ENCODE data around the gene HARS1.
"Not testable (repeated sequence)": the region's sequence is repeated elsewhere in the genome, so short reads cannot be mapped to it uniquely, and the experiment has no call there.

HARS1 gene, protein sequence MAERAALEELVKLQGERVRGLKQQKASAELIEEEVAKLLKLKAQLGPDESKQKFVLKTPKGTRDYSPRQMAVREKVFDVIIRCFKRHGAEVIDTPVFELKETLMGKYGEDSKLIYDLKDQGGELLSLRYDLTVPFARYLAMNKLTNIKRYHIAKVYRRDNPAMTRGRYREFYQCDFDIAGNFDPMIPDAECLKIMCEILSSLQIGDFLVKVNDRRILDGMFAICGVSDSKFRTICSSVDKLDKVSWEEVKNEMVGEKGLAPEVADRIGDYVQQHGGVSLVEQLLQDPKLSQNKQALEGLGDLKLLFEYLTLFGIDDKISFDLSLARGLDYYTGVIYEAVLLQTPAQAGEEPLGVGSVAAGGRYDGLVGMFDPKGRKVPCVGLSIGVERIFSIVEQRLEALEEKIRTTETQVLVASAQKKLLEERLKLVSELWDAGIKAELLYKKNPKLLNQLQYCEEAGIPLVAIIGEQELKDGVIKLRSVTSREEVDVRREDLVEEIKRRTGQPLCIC

GRCh38 chr5:140690941-140691924, at the start of gene HARS1, which contains the start of gene HARS2:
Gene HARS1 (minus strand): TSS chr5:140691370. CDS start chr5:140691304, 66 bp downstream.
Gene HARS2 (plus strand): TSS chr5:140691455. CDS start chr5:140691649, 194 bp downstream.
- Histone ChIP-seq H3K9me3 (ENCODE audit: control insufficient read depth, insufficient read depth, low read length) (no peaks in the 10 kb centered on the region), H3K9ac (ENCODE audit: low read depth, low read length) (peak within 1 kb of the TSS; percentile 88), H3K4me1 (ENCODE audit: insufficient read depth, low read length) (no peaks in the 10 kb centered on the region), H3K36me3 (ENCODE audit: insufficient read depth, low read length) (peaks cover 9% of the 10 kb centered on the region; the same call in 1 of the 2 replicates)

- Histone ChIP-seq H3K9me3 (ENCODE audit: control insufficient read depth, insufficient read depth, low read length) (no peaks in the 10 kb centered on the region), H3K9ac (ENCODE audit: low read depth, low read length) (no peak overlapping the region), H3K36me3 (ENCODE audit: insufficient read depth, low read length) (no peaks in the 10 kb centered on the region), H3K4me1 (ENCODE audit: insufficient read depth, low read length) (no peaks in the 10 kb centered on the region)
Measured at GRCh38 chr5:140737486-140737885, 46.3 kb upstream of the HARS1 start.

DNA sequence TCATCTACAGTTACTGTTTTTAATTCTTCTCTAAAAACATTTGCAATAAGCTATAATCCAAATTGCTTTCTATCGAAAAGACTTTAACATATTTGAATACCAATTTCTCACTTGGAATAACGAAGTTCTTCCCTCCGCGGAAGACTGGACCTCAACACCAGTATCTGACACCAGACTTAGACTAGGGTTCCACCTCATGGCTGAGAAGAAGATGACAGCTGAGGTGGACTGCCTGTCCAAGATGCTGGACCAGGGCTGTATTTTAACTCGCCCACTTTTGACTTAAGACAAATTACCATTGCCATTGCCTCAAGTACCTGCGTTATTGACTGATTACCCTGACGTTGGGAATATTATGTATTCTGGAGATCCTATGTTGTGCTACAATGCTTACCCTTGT, 43.2 kb upstream of the HARS1 start:
- no peak overlapping the region for H3K9ac ChIP-seq (ENCODE audit: low read depth, low read length)
- no peaks in the 10 kb centered on the region for H3K36me3 ChIP-seq (ENCODE audit: insufficient read depth, low read length)
- H3K9me3 ChIP-seq (ENCODE audit: control insufficient read depth, insufficient read depth, low read length) = no peaks in the 10 kb centered on the region
- no peaks in the 10 kb centered on the region for H3K4me1 ChIP-seq (ENCODE audit: insufficient read depth, low read length)

DNA sequence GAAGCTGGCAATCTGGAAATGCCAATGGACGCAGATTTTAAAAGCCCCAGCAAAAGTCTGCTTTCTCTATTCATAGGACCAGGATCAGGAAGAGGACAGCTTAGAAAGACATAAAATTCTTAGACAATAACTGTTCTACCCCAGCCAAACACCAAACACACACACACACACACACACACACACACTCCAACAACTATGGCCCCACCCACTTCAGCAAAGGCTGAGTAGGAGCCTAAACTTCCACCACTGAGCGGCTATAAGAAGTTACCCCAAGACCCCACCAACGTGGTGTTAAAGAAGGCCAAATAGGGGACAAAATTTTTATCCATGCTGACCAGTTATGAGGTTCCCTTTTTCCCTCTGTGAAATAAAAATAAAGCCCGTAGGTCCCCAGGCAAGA, 41.9 kb upstream of the HARS1 start:
- Histone ChIP-seq H3K36me3 (ENCODE audit: insufficient read depth, low read length) (no peaks in the 10 kb centered on the region), H3K9me3 (ENCODE audit: control insufficient read depth, insufficient read depth, low read length) (no peaks in the 10 kb centered on the region), H3K4me1 (ENCODE audit: insufficient read depth, low read length) (no peaks in the 10 kb centered on the region), H3K9ac (ENCODE audit: low read depth, low read length) (no peak overlapping the region)

DNA sequence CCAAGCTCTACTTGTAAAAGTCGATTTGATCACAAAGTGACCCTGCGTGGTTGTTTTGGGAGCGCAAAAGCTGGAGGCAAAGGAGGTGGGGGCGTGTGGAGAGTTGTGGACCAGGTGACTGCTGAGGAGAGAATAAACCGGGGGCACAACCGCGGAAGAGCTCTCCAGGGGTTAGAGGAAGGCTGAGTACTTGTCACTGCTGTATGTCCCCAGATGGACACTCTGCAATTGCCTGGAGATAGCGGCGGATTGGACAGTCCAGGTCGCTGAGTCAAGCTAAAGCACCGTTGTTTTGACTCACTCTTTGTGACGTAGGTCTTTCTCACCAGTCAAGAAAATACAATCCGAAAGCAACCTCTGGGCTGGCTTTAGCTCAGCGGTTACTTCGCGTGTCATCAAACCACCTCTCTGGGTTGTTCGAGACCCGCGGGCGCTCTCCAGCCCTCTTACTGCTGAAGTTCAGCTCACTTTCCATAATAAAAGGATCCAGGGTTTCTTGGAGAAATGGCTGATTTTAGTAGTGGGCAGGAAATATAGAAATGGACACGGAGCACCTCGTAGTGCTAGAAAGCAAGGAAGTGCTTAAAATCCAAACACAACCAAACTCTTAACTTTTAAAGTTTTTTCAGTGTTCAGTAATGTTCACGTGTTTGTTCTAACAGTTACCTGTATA, 34.8 kb upstream of the HARS1 start:
- no peaks in the 10 kb centered on the region for H3K36me3 ChIP-seq (ENCODE audit: insufficient read depth, low read length)
- no peaks in the 10 kb centered on the region for H3K9me3 ChIP-seq (ENCODE audit: control insufficient read depth, insufficient read depth, low read length)
- H3K9ac ChIP-seq (ENCODE audit: low read depth, low read length) = peak overlapping the region; percentile 79
- no peaks in the 10 kb centered on the region for H3K4me1 ChIP-seq (ENCODE audit: insufficient read depth, low read length)

- not testable (repeated sequence) for H3K9me3 ChIP-seq (ENCODE audit: control insufficient read depth, insufficient read depth, low read length); H3K36me3 ChIP-seq (ENCODE audit: insufficient read depth, low read length); H3K9ac ChIP-seq (ENCODE audit: low read depth, low read length); H3K4me1 ChIP-seq (ENCODE audit: insufficient read depth, low read length)
Measured at GRCh38 chr5:140721395-140721794, 30.2 kb upstream of the HARS1 start.

DNA sequence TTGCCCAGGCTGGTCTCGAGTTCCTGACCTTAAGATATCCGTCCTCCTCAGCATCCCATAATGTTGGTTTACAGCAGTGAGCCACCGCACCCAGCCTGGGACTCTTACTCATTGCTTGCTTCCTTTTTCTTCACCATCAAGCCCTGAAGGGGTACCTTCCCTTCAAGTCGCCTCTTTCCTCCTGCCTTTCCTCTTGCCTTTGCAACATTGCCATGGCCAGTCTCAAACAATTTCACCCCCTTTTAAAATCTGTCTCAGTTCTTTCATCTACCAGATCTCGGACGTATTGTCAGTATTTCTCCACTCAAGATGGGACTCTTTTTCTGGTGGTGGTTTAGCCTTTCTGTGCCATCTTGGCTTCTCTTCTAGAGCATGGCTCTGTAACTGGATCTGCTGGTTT, 29.6 kb upstream of the HARS1 start:
- not testable (repeated sequence) for H3K36me3 ChIP-seq (ENCODE audit: insufficient read depth, low read length); H3K9ac ChIP-seq (ENCODE audit: low read depth, low read length); H3K9me3 ChIP-seq (ENCODE audit: control insufficient read depth, insufficient read depth, low read length); H3K4me1 ChIP-seq (ENCODE audit: insufficient read depth, low read length)

DNA sequence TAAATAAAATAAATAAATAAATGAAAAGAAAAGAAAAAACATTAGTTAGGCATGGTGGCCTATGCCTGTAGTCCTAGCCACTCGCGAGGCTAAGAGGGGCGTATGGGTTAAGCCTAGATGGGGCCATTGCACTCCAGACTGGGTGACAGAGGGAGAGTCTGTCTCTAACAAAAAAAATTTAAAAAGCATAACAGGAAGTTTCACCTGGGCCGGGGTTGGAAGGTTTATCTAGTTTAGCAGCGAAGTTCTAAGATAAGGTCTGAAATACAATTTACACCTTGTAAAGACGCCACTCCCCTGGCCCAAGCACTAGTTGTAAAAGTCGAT, 27.1 kb upstream of the HARS1 start:
- H3K9ac ChIP-seq (ENCODE audit: low read depth, low read length) = peak overlapping the region; percentile 3; the same call in 1 of the 2 replicates
- no peaks in the 10 kb centered on the region for H3K4me1 ChIP-seq (ENCODE audit: insufficient read depth, low read length)

GRCh38 chr5:140716238-140716637, 25.1 kb upstream of the HARS1 start:
- not testable (repeated sequence) for H3K4me1 ChIP-seq (ENCODE audit: insufficient read depth, low read length); H3K9ac ChIP-seq (ENCODE audit: low read depth, low read length); H3K36me3 ChIP-seq (ENCODE audit: insufficient read depth, low read length); H3K9me3 ChIP-seq (ENCODE audit: control insufficient read depth, insufficient read depth, low read length)

More for the DNA sequence above, 27.1 kb upstream of the HARS1 start:
- H3K36me3 ChIP-seq (ENCODE audit: insufficient read depth, low read length) = no peaks in the 10 kb centered on the region
- H3K9me3 ChIP-seq (ENCODE audit: control insufficient read depth, insufficient read depth, low read length) = no peaks in the 10 kb centered on the region

DNA sequence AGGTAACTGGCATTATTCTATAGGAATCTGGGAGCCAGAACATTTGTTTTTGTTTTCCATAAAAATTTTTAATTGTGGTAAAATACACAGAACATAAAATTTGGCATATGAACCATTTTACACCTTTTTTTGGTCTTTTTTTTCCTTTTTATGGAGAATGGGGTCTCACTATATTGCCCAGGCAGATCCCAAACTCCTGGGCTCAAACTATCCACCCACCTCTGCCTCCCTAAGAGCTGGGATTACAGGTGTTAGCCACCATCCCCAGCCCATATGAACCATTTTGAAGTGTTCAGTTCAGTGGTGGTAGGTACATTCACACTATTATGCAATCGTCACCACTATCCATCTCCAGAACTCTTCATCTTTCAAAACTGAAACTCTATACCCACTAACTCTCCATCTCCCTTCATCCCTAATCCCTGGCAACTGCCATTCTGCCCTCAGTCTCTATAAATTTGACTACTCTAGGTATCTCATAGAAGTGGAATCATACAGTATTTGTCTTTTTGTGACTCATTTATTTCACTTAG, 22.5 kb upstream of the HARS1 start:
- H3K9ac ChIP-seq (ENCODE audit: low read depth, low read length) = no peak overlapping the region
- no peaks in the 10 kb centered on the region for H3K4me1 ChIP-seq (ENCODE audit: insufficient read depth, low read length)
- H3K9me3 ChIP-seq (ENCODE audit: control insufficient read depth, insufficient read depth, low read length) = no peaks in the 10 kb centered on the region
- no peaks in the 10 kb centered on the region for H3K36me3 ChIP-seq (ENCODE audit: insufficient read depth, low read length)

GRCh38 chr5:140711794-140712193, 20.6 kb upstream of the HARS1 start:
- Histone ChIP-seq H3K4me1 (ENCODE audit: insufficient read depth, low read length) (no peaks in the 10 kb centered on the region), H3K36me3 (ENCODE audit: insufficient read depth, low read length) (no peaks in the 10 kb centered on the region; the same call in 1 of the 2 replicates), H3K9me3 (ENCODE audit: control insufficient read depth, insufficient read depth, low read length) (no peaks in the 10 kb centered on the region), H3K9ac (ENCODE audit: low read depth, low read length) (peak overlapping the region; percentile 60; the same call in 1 of the 2 replicates)

DNA sequence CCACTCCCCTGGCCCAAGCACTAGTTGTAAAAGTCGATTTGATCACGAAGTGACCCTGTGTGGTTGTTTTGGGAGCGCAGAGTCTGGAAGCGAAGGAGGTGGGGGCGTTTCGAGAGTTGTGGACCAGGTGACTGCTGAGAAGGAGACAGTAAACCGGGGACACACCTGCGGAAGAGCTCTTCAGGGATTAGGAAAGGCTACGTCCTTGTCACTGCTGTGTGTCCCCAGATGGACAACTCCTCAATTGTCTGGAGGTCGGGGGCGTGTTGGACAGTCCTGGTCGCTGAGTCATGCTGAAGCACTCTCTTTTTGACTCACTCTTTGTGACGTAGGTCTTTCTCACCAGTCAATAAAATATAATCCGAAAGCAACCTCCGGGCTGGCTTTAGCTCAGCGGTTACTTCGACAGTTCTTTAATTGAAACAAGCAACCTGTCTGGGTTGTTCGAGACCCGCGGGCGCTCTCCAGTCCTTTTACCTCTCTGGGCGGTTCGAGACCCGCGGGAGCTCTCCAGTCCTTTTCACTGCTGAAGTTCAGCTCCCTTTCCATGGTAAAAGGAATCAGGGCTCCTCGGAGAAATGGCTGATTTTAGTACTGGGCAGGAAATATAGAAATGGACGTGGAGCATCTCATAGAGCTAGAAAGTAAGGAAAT, 19.9 kb upstream of the HARS1 start:
- no peaks in the 10 kb centered on the region for H3K9me3 ChIP-seq (ENCODE audit: control insufficient read depth, insufficient read depth, low read length)
- no peaks in the 10 kb centered on the region for H3K4me1 ChIP-seq (ENCODE audit: insufficient read depth, low read length)
- peak overlapping the region; percentile 60 for H3K9ac ChIP-seq (ENCODE audit: low read depth, low read length)
- peaks cover 5% of the 10 kb centered on the region; the same call in 1 of the 2 replicates for H3K36me3 ChIP-seq (ENCODE audit: insufficient read depth, low read length)

DNA sequence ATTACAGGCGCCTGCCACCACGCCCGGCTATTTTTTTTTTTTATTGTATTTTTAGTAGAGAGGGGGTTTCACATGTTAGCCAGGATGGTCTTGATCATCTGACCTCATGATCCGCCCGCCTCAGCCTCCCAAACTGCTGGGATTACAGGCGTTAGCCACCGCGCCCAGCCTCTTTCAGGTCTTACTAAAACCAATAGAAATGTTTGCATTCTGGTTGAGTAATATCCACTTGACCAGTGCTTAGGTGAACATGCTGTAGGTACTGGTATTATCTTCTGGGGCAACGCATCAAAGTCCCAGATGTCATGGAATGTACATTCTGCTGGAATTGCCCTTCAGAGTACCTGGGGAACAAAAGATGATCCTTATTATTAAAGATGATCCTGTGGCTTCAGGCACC, 17.6 kb upstream of the HARS1 start:
- H3K9ac ChIP-seq (ENCODE audit: low read depth, low read length); H3K9me3 ChIP-seq (ENCODE audit: control insufficient read depth, insufficient read depth, low read length); H3K4me1 ChIP-seq (ENCODE audit: insufficient read depth, low read length): not testable (repeated sequence)
- peaks cover 15% of the 10 kb centered on the region for H3K36me3 ChIP-seq (ENCODE audit: insufficient read depth, low read length)

All from ES-I3 (cell line).